K562 (cell line): ENCODE measurements around the gene DDHD1. TPM values are rescaled to one million over a fixed set of nuclear protein-coding genes. Genes with fewer than 3 reads are reported as not detected.
A peak's percentile ranks its signal among the peaks of the same experiment; 100 is the strongest.

ENCODE experiments used
- BRF1 ChIP-seq: IDR thresholded peaks from 3 replicates; pipeline ENCODE4 v1.6.1; 2011; ENCODE audit warnings: borderline replicate concordance, mild to moderate bottlenecking; ENCODE audit not compliant: insufficient read length; ENCODE audit errors: extremely low read depth
- CAMTA2 ChIP-seq: fragments of 250-450 bp; sonication (Bioruptor Pico); conservative IDR thresholded peaks from 2 replicates; pipeline ENCODE4 v1.5.1; 2022
- CCAR2 ChIP-seq: fragments of 200-400 bp; formaldehyde crosslinking; IDR thresholded peaks from 2 replicates; pipeline ENCODE4 v1.6.1; 2017; ENCODE audit warnings: mild to moderate bottlenecking, low read depth, low read length
- DIDO1 ChIP-seq: fragments of 450-650 bp; IDR thresholded peaks from 2 replicates; pipeline ENCODE4 v1.6.1; 2016; ENCODE audit warnings: low read depth, missing biosample characterization, missing genetic modification characterization
- EP300 ChIP-seq: IDR thresholded peaks from 2 replicates; pipeline ENCODE4 v1.6.1; 2012; ENCODE audit warnings: low read length, improper control_type of control experiment
- HDAC6 ChIP-seq: IDR thresholded peaks from 2 replicates; pipeline ENCODE4 v1.6.1; 2012; ENCODE audit warnings: low read depth, mild to moderate bottlenecking, control low read depth, inconsistent platforms, low read length, moderate library complexity
- KLF16 ChIP-seq: IDR thresholded peaks from 2 replicates; pipeline ENCODE4 v1.6.1; 2016; ENCODE audit warnings: antibody characterized with exemption
- MECOM ChIP-seq: fragments of 250-450 bp; sonication (Bioruptor Pico); IDR thresholded peaks from 2 replicates; pipeline ENCODE4 v1.8.0; 2022; ENCODE audit warnings: inconsistent platforms
- NUFIP1 ChIP-seq: fragments of 450-650 bp; IDR thresholded peaks from 2 replicates; pipeline ENCODE4 v1.6.1; 2018; ENCODE audit not compliant: partially characterized antibody
- PHF21A ChIP-seq: fragments of 450-650 bp; IDR thresholded peaks from 2 replicates; pipeline ENCODE4 v1.6.1; 2017; ENCODE audit warnings: low read depth, borderline replicate concordance
- POLR3G ChIP-seq: IDR thresholded peaks from 2 replicates; pipeline ENCODE4 v1.6.1; 2011; ENCODE audit not compliant: insufficient read length, insufficient replicate concordance; ENCODE audit errors: extremely low read depth
- RBM34 ChIP-seq: fragments of 200-400 bp; formaldehyde crosslinking; IDR thresholded peaks from 2 replicates; pipeline ENCODE4 v1.6.1; 2018; ENCODE audit warnings: low read length, borderline replicate concordance; ENCODE audit not compliant: insufficient read depth
- YBX1 ChIP-seq: fragments of 450-650 bp; IDR thresholded peaks from 2 replicates; pipeline ENCODE4 v1.7.1; 2016; ENCODE audit warnings: mild to moderate bottlenecking
- ZC3H11A ChIP-seq: IDR thresholded peaks from 2 replicates; pipeline ENCODE4 v1.6.1; 2012; ENCODE audit warnings: low read depth, low read length, improper control_type of control experiment
- ZNF12 ChIP-seq: sonication (generic); formaldehyde crosslinking; IDR thresholded peaks from 2 replicates; pipeline ENCODE4 v1.4.0; 2020; ENCODE audit warnings: mild to moderate bottlenecking, missing genetic modification reagents
- ZNF778 ChIP-seq: fragments of 450-650 bp; formaldehyde crosslinking; IDR thresholded peaks from 2 replicates; pipeline ENCODE4 v1.4.0; 2020; ENCODE audit warnings: mild to moderate bottlenecking, moderate library complexity
- ZNF79 ChIP-seq: fragments of 250-450 bp; sonication (Bioruptor Pico); IDR thresholded peaks from 2 replicates; pipeline ENCODE4 v1.4.0; 2020; ENCODE audit warnings: low read depth, mild to moderate bottlenecking, moderate library complexity
- ZSCAN29 ChIP-seq: fragments of 450-650 bp; IDR thresholded peaks from 2 replicates; pipeline ENCODE4 v1.6.1; 2017
- polyA plus RNA-seq, 8 experiments: library from polyadenylated mRNA; depleted of rRNA in 4 of 8; stranded (reverse) in 5 of 8; unstranded in 3 of 8; fragments of >200 nt; fragmentation: Nextera tagmentation in 2 of 8; fragmentation: Illumina TruSeq in 1 of 8; extraction: Ambion mirVana in 2 of 8; extraction: Trizol in 1 of 8; gene quantifications; 2 replicates each; pipeline versions ENCODE4 v1.2.1 to v1.2.3, GENCODE V29; 2011 to 2014; ENCODE audit warnings: inconsistent platforms in 1 of 8, missing spikeins in 1 of 8
- total RNA-seq, 7 experiments: library from RNA; depleted of rRNA in 6 of 7; stranded (reverse); fragments of >200 nt in 6 of 7; fragmentation: Illumina TruSeq in 2 of 7; extraction: Trizol in 2 of 7; gene quantifications; 2 replicates each; pipeline versions ENCODE4 v1.2.1 to v1.2.3, GENCODE V29; 2011 to 2021; ENCODE audit warnings: low replicate concordance in 1 of 7
- TF ChIP-seq, protein P1 (sequence below): fragments of 250-450 bp; sonication (Bioruptor Pico); IDR thresholded peaks from 2 replicates; pipeline ENCODE4 v1.8.0; 2021; ENCODE audit warnings: borderline replicate concordance, mild to moderate bottlenecking, moderate library complexity; ENCODE audit not compliant: poor library complexity, severe bottlenecking
- TF ChIP-seq, protein P2 (sequence below): fragments of 250-450 bp; sonication (Bioruptor Pico); IDR thresholded peaks from 2 replicates; pipeline ENCODE4 v1.6.1; 2021; ENCODE audit warnings: mild to moderate bottlenecking
- TF ChIP-seq, protein P3 (sequence below): fragments of 250-450 bp; sonication (Bioruptor Pico); IDR thresholded peaks from 2 replicates; pipeline ENCODE4 v1.4.0; 2020; ENCODE audit warnings: borderline replicate concordance
- TF ChIP-seq, protein P4 (sequence below): conservative IDR thresholded peaks from 2 replicates; pipeline ENCODE4 v1.6.1; 2011; ENCODE audit warnings: low read depth, mild to moderate bottlenecking, low read length; ENCODE audit not compliant: control insufficient read depth
- TF ChIP-seq, protein P5 (sequence below): fragments of 250-450 bp; sonication (Bioruptor Pico); IDR thresholded peaks from 2 replicates; pipeline ENCODE4 v1.5.0; 2020; ENCODE audit warnings: mild to moderate bottlenecking, borderline replicate concordance

DDHD1 gene
- total and polyA plus RNA-seq, 9 of the 15 experiments (the other 6 are each of a cell fraction or from before 2014, with no cell fraction given): 1.2 to 12.3 (median 5.0) TPM

DNA sequence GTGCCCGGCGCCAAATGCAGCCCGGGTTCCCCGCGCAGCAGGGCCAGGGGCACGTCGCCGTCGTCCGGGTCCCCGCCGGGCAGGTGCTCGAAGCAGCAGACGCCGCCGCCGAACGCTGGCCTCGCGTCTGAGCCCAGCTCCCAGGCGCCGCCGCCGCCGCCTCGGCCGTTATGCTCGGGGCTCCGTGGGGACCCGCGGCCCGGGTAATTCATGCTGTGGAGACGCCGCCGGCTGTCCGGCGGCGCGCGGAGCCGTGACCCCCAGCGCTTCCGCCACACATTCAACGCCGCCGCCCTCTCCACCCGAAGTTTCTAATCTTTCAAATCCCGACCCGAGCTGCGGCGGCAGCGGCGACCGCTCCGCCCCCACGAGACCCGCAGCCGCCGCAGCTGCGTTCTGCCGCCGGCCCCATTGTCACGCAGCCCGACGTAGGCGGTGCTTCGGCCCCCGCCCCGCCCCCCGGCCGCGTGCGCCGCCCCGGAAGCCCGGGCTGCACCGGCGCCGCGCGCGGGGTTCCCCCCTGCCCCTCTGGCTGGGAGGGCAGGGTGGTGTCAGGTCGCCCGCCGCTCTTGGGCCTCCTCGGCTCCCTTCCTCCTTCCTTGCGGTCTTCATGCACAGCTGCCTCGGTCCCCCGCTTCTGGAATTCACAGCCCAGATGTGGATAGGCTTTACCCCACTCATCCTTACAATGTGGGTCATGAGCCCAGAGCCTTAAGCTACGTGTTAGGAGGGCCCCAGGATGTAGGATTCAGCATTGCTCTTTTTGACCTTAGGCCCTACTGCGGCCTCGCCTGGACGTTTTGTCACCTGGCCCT, at the start of gene DDHD1 (continued):
- TF ChIP-seq, protein P1, sequence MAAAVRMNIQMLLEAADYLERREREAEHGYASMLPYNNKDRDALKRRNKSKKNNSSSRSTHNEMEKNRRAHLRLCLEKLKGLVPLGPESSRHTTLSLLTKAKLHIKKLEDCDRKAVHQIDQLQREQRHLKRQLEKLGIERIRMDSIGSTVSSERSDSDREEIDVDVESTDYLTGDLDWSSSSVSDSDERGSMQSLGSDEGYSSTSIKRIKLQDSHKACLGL (CRISPR knock-in tag): no peak
- TF ChIP-seq, protein P2, sequence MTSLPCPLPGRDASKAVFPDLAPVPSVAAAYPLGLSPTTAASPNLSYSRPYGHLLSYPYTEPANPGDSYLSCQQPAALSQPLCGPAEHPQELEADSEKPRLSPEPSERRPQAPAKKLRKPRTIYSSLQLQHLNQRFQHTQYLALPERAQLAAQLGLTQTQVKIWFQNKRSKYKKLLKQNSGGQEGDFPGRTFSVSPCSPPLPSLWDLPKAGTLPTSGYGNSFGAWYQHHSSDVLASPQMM (CRISPR knock-in tag): no peak
- no peak for TF ChIP-seq BRF1
- no peak for TF ChIP-seq POLR3G
- TF ChIP-seq MECOM: no peak
- TF ChIP-seq, protein P3, sequence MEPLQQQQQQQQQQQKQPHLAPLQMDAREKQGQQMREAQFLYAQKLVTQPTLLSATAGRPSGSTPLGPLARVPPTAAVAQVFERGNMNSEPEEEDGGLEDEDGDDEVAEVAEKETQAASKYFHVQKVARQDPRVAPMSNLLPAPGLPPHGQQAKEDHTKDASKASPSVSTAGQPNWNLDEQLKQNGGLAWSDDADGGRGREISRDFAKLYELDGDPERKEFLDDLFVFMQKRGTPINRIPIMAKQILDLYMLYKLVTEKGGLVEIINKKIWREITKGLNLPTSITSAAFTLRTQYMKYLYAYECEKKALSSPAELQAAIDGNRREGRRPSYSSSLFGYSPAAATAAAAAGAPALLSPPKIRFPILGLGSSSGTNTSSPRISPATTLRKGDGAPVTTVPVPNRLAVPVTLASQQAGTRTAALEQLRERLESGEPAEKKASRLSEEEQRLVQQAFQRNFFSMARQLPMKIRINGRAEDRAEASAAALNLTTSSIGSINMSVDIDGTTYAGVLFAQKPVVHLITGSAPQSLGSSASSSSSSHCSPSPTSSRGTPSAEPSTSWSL (CRISPR knock-in tag): no peak
- no peak for TF ChIP-seq PHF21A
- TF ChIP-seq, protein P4, sequence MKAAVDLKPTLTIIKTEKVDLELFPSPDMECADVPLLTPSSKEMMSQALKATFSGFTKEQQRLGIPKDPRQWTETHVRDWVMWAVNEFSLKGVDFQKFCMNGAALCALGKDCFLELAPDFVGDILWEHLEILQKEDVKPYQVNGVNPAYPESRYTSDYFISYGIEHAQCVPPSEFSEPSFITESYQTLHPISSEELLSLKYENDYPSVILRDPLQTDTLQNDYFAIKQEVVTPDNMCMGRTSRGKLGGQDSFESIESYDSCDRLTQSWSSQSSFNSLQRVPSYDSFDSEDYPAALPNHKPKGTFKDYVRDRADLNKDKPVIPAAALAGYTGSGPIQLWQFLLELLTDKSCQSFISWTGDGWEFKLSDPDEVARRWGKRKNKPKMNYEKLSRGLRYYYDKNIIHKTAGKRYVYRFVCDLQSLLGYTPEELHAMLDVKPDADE: 0 out of 2 replicates have a peak, but pooled peaks have one; percentile 35
- TF ChIP-seq HDAC6: no peak
- TF ChIP-seq CCAR2: no peak
- no peak for TF ChIP-seq NUFIP1
- TF ChIP-seq CAMTA2: no peak
- TF ChIP-seq ZSCAN29: no peak; the same call in 1 of the 2 replicates
- no peak for TF ChIP-seq RBM34
- no peak for TF ChIP-seq YBX1
- TF ChIP-seq ZNF12 (CRISPR knock-in tag): no peak
- TF ChIP-seq ZNF778: no peak
- no peak for TF ChIP-seq EP300
- no peak for TF ChIP-seq ZNF79
- TF ChIP-seq ZC3H11A: no peak
- no peak for TF ChIP-seq KLF16
- TF ChIP-seq, protein P5, sequence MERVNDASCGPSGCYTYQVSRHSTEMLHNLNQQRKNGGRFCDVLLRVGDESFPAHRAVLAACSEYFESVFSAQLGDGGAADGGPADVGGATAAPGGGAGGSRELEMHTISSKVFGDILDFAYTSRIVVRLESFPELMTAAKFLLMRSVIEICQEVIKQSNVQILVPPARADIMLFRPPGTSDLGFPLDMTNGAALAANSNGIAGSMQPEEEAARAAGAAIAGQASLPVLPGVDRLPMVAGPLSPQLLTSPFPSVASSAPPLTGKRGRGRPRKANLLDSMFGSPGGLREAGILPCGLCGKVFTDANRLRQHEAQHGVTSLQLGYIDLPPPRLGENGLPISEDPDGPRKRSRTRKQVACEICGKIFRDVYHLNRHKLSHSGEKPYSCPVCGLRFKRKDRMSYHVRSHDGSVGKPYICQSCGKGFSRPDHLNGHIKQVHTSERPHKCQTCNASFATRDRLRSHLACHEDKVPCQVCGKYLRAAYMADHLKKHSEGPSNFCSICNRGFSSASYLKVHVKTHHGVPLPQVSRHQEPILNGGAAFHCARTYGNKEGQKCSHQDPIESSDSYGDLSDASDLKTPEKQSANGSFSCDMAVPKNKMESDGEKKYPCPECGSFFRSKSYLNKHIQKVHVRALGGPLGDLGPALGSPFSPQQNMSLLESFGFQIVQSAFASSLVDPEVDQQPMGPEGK (CRISPR knock-in tag): no peak
- no peak for TF ChIP-seq DIDO1 (tag)
